ENCODE data around the gene COL6A3.

- TF ChIP-seq EZH2 (IDR thresholded peaks at IDR 0.05; ENCODE audit: borderline replicate concordance, low read length): no peak
- TF ChIP-seq, protein P1, sequence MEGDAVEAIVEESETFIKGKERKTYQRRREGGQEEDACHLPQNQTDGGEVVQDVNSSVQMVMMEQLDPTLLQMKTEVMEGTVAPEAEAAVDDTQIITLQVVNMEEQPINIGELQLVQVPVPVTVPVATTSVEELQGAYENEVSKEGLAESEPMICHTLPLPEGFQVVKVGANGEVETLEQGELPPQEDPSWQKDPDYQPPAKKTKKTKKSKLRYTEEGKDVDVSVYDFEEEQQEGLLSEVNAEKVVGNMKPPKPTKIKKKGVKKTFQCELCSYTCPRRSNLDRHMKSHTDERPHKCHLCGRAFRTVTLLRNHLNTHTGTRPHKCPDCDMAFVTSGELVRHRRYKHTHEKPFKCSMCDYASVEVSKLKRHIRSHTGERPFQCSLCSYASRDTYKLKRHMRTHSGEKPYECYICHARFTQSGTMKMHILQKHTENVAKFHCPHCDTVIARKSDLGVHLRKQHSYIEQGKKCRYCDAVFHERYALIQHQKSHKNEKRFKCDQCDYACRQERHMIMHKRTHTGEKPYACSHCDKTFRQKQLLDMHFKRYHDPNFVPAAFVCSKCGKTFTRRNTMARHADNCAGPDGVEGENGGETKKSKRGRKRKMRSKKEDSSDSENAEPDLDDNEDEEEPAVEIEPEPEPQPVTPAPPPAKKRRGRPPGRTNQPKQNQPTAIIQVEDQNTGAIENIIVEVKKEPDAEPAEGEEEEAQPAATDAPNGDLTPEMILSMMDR (conservative IDR thresholded peaks at IDR 0.05 in 1 of 2, IDR thresholded peaks at IDR 0.05 in 1 of 2; ENCODE audit: extremely low read depth in 1 of 2, insufficient read depth in 1 of 2, low read depth in 1 of 2, low read length in 2 of 2): no peak
Observed at GRCh38 chr2:237298151-237299118, 115.5 kb downstream of the COL6A3 start.
